GM10266 (cell line): ENCODE data around the gene UNKL.

Experiments
- DNase-seq: peaks from one replicate; pipeline ENCODE4 v3.0.0; 2012; ENCODE audit errors: extremely low spot score
- TF ChIP-seq, protein P1 (sequence below): IDR thresholded peaks from 2 replicates; pipeline ENCODE4 v1.5.1; 2012; ENCODE audit warnings: mild to moderate bottlenecking, low read depth; ENCODE audit not compliant: control insufficient read depth, insufficient read depth; ENCODE audit errors: missing control alignments

The UNKL gene

DNA sequence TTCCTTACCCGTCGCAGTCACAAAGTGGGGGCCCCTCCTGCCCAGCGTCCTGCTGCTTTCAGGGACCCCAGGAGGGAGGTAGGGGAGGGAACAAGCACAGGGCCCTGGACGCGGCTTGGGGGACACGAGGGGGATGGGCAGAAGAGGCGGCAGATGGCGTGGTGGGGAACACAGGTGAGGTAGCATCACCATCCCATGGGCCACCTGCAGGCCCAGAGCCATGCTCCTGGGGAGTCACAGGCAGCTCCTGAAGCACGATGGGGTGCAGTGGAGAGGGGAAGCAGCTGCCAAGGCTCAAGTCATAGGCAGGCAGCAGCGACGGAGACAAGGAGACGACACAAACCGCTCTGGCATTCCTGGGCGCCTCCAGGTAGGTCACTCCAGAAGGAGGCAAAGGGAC lies 10.8 kb downstream of the UNKL start:
- DNase-seq: no peak
- TF ChIP-seq, protein P1, sequence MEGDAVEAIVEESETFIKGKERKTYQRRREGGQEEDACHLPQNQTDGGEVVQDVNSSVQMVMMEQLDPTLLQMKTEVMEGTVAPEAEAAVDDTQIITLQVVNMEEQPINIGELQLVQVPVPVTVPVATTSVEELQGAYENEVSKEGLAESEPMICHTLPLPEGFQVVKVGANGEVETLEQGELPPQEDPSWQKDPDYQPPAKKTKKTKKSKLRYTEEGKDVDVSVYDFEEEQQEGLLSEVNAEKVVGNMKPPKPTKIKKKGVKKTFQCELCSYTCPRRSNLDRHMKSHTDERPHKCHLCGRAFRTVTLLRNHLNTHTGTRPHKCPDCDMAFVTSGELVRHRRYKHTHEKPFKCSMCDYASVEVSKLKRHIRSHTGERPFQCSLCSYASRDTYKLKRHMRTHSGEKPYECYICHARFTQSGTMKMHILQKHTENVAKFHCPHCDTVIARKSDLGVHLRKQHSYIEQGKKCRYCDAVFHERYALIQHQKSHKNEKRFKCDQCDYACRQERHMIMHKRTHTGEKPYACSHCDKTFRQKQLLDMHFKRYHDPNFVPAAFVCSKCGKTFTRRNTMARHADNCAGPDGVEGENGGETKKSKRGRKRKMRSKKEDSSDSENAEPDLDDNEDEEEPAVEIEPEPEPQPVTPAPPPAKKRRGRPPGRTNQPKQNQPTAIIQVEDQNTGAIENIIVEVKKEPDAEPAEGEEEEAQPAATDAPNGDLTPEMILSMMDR: no peak

DNA sequence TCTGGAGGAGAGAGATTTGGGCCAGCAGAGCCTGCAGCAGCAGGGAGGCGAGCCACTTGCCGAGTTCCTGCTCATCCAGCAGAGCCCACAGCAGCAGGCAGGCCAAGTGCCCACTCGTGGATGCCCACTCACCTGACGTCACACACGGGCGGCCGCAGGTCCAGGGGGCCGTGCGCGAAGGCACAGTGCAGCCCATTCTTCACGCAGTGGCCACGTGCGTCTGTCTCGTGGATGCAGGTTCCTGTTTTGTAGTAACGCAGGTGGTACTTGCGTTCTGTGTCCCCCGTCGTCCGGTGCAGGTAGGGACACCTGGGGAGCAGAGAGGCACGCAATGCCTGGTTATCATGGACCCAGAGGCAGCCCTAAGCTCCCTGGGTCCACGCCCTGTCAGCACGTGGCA lies 11.5 kb downstream of the UNKL start:
- TF ChIP-seq, protein P1: no peak
- no peak for DNase-seq

DNA sequence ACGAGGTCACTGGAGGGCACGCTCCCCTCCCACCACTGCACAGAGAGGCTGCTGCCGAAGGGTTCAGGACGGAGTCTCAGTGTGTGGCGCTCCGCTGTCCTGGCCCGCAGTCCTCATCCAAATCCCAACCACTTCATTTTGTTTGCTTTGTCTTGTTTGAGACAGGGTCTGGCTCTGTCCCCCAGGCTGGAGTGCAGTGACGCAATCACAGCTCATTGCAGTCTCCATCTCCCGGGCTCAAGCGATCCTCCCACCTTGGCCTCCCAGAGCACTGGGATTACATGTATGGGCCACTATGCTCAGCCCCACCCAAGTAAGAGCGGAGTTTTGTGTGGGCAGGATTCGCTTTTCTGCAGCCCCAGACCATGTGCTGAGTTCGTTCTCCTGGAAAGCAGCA lies 12.7 kb downstream of the UNKL start:
- TF ChIP-seq, protein P1: no peak
- DNase-seq: no peak

DNA sequence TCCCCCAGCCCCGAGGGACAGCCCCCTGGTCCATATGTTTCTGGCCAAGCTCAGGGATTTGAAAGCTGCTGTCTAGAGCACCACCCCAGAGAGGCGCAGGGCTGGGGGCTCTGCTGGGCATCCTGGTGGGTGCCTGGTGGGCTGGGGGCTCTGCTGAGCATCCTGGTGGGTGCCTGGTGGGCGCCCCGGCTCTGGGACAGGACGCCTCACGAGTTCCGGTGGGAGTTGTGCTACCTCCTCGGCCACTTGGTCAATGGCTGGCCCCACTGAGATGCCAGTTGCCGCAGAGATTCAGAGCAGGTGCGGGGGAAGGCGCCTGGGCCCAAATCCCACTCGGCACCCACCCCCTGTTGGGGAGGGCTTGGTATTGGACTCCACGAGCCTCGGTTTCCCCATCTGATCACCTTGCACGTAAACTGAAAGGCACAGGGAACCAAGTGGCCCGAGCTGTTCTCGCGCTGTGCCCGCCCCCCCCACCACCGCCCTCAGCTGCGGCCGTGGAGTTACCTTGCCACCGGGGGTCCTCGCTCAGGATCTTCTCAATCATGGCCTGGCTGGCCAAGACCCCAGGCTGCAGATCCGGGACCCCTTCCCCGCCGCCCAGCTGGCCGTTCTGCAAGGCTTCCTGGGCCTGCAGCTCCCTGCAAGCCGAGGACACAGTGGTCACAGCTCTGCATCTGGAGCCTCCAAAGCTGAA lies 13.3 kb downstream of the UNKL start:
- DNase-seq: no peak
- TF ChIP-seq, protein P1: no peak

DNA sequence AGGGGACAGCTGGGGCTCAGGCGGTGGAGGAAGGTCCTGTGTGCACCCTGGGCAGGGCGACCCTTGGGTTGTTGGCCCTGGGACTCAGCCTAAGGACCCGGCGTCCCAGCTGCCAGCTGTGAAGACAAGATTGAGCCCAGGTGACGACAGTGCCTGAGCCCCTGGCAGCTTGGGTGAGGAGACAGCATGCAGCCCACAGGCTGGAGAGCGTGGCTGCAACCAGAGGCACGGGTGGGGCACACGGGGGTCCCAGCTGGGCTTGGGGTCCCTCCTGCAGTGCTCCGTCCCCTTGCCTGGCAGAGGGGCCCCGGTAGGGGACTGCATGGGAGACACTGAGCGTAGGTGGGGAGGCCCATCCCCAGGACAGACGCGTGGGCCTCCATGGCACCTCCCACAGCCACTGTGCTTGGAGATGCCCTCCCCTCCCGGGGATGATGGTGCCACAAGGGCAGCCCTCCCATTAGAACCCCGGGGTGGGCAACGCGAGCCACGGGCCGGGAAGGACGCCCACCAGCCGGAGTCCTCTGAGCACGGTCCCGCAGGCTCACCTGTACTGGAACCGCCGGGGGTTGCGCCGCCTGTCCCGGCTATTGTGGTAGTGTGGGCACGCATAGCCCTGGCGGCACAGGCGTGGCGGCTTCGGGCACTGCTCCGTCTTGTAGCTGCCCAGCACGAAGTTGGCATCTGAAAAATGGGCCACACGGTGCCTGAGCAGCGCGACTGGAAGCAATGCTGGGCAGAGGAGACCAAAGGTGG lies 15.5 kb downstream of the UNKL start:
- no peak for DNase-seq
- TF ChIP-seq, protein P1: no peak

DNA sequence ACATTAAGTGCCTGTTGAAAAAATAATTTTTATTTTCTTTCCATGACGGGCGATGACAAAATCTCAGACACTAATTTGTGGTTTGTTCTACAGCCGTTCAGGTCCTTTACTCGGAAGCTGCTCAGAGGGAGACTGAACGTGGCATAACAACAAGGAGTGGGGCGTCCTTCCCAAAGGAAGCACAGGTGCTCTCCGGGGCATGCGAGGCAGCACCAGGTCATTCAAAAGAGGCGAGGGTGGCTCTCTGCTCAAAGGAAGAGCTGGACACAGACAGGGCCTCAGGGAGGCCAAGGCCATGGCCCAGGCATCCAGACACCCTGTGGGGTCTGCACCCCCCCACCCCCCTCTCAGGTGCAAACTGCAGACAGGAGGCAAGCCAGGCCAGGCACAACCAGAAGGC lies 16.2 kb downstream of the UNKL start:
- no peak for DNase-seq
- TF ChIP-seq, protein P1: no peak

DNA sequence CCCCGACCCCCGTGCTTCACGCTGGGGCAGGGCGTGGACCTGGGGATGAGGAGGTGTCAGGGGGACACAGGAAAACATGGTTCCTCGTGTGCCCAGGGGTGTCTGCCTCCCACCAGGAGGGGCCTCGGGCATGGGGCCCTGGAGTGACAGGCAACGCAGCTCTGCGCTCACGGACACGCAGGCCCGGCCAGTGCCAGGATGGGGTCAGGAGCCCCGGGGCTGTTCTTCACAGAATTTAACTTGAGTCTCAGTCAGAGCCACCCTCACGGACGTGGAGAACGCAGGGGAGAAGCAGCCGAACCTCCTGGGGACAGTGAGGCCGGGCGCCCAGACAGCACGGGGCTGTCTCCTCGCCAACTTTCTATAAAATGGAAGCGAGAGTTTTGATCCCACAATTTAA lies 16.7 kb downstream of the UNKL start:
- TF ChIP-seq, protein P1: no peak
- no peak for DNase-seq
